PFSK-1 (cell line): ENCODE data around the gene HOXC12.

Experiments used
- FOXP2 ChIP-seq: optimal IDR thresholded peaks from 2 replicates; pipeline ENCODE3; 2011; ENCODE audit warnings: borderline replicate concordance, control low read depth, inconsistent platforms; ENCODE audit not compliant: insufficient read depth; ENCODE audit errors: extremely low read length, extremely low read depth
- POLR2AphosphoS5 ChIP-seq: IDR thresholded peaks from 2 replicates; pipeline ENCODE4 v1.6.1; 2012; ENCODE audit warnings: low read depth, mild to moderate bottlenecking, control low read depth, low read length, moderate library complexity
- TAF1 ChIP-seq: IDR thresholded peaks from 2 replicates; pipeline ENCODE4 v1.6.1; 2012; ENCODE audit warnings: low read length, control low read depth, borderline replicate concordance; ENCODE audit not compliant: insufficient read depth
- TF ChIP-seq, protein P1 (sequence below), 2 experiments: IDR thresholded peaks; 2 replicates each; pipeline versions ENCODE4 v1.6.1 to v1.8.0; 2011 to 2012; ENCODE audit warnings: low read depth in 2 of 2, low read length in 2 of 2, control low read depth in 1 of 2, inconsistent platforms in 1 of 2, mild to moderate bottlenecking in 1 of 2, moderate library complexity in 1 of 2; ENCODE audit not compliant: insufficient read depth in 1 of 2

DNA sequence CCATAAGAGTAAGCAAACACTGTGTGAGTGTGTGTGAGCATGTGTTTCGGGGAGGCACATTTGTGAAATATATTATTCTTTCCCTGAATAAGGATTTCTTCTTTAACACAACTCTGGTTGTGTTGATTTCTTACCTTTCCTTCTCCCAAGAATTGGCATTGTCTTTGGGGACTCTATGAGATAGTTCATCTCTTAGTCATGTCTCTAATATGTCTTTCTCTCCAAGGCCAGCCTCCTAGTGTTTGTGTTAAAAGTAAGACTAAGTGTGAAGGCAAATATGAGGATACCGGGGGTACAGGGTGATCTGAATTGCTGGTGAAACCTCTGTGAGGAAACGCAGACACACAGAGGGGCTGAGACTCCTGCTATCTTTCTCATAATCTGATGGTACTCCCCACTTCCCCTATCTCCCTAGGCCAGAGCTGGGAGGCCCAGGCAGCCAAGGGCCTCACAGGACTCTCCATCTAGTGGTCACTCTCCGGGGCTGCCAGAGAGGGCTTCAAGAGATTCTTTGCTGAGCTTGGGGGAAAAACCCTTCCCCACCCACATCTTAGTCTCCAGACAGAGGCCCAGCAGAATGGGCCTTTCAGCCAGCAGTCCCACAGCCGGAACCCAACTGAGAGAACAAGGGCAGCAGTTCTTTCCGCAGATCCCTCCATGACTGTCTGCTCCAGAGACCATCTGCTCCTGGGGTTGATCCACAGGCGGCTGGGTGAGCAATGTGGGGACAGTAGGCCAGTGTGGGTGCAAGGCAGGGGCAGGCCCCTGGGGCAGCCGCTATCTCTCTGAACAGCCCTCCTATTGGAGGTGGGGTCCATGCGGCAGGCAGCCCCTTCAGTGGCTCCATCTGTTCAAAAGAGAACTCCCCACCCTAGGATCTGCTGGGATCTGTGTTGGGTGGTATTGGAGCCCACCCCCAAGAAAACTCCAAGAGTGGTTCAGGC is 5.8 kb upstream of the HOXC12 start:
- TF ChIP-seq TAF1 (no peak), POLR2AphosphoS5 (no peak), FOXP2 (no peak)
- TF ChIP-seq, protein P1, sequence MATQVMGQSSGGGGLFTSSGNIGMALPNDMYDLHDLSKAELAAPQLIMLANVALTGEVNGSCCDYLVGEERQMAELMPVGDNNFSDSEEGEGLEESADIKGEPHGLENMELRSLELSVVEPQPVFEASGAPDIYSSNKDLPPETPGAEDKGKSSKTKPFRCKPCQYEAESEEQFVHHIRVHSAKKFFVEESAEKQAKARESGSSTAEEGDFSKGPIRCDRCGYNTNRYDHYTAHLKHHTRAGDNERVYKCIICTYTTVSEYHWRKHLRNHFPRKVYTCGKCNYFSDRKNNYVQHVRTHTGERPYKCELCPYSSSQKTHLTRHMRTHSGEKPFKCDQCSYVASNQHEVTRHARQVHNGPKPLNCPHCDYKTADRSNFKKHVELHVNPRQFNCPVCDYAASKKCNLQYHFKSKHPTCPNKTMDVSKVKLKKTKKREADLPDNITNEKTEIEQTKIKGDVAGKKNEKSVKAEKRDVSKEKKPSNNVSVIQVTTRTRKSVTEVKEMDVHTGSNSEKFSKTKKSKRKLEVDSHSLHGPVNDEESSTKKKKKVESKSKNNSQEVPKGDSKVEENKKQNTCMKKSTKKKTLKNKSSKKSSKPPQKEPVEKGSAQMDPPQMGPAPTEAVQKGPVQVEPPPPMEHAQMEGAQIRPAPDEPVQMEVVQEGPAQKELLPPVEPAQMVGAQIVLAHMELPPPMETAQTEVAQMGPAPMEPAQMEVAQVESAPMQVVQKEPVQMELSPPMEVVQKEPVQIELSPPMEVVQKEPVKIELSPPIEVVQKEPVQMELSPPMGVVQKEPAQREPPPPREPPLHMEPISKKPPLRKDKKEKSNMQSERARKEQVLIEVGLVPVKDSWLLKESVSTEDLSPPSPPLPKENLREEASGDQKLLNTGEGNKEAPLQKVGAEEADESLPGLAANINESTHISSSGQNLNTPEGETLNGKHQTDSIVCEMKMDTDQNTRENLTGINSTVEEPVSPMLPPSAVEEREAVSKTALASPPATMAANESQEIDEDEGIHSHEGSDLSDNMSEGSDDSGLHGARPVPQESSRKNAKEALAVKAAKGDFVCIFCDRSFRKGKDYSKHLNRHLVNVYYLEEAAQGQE (IDR thresholded peaks at IDR 0.05; ENCODE audit: insufficient read depth in 1 of 2, low read depth in 2 of 2, low read length in 2 of 2): no peak
